Neural cell (in vitro differentiated cells): Measurements from ENCODE around the gene LILRB5. TPM values are rescaled to one million over a fixed set of nuclear protein-coding genes. Genes with fewer than 3 reads are reported as not detected.

ENCODE experiments used
- H2AFZ ChIP-seq: fragments of 200-600, 300-800 bp; sonication (generic), shearing (Covaris generic); 2 replicates; pipeline ENCODE4 v1.6.0; 2014; ENCODE audit warnings: low read depth, mild to moderate bottlenecking, antibody characterized with exemption, low read length, moderate library complexity
- H3F3A ChIP-seq: fragments of 200-600 bp; shearing (Covaris generic); 2 replicates; pipeline ENCODE4 v1.6.1; 2016; ENCODE audit warnings: mild to moderate bottlenecking, moderate library complexity, mixed read lengths, antibody characterized with exemption, low read length; ENCODE audit not compliant: insufficient read depth, poor library complexity, severe bottlenecking
- H3K27ac ChIP-seq: fragments of 200-600, 300-800 bp; sonication (generic), shearing (Covaris generic); 2 replicates; pipeline ENCODE4 v1.5.1; 2014; ENCODE audit warnings: mild to moderate bottlenecking, low read length, moderate library complexity
- H3K27me3 ChIP-seq: fragments of 300-800, 200-600 bp; sonication (generic), shearing (Covaris generic); 2 replicates; pipeline ENCODE4 v1.6.0; 2014; ENCODE audit warnings: mild to moderate bottlenecking, low read depth, low read length, moderate library complexity; ENCODE audit not compliant: insufficient read depth
- H3K36me3 ChIP-seq: fragments of 300-800, 200-600 bp; sonication (generic), shearing (Covaris generic); 2 replicates; pipeline ENCODE4 v1.5.1; 2014; ENCODE audit warnings: mild to moderate bottlenecking, antibody characterized with exemption, low read length, moderate library complexity; ENCODE audit not compliant: insufficient read depth
- H3K4me2 ChIP-seq: fragments of 300-800, 200-600 bp; sonication (generic), shearing (Covaris generic); 2 replicates; pipeline ENCODE4 v1.6.0; 2014; ENCODE audit warnings: mild to moderate bottlenecking, low read length
- H3K4me3 ChIP-seq: fragments of 300-800, 200-600 bp; sonication (generic), shearing (Covaris generic); 2 replicates; pipeline ENCODE4 v1.5.1; 2014; ENCODE audit warnings: mild to moderate bottlenecking, low read length, moderate library complexity
- H3K79me2 ChIP-seq: fragments of 200-600 bp; shearing (Covaris generic); replicated peaks from 2 replicates; pipeline ENCODE4 v1.6.0; 2014; ENCODE audit warnings: mild to moderate bottlenecking, low read length, moderate library complexity; ENCODE audit not compliant: insufficient read depth
- H3K9ac ChIP-seq: fragments of 300-800, 200-600 bp; sonication (generic), shearing (Covaris generic); 2 replicates; pipeline ENCODE4 v1.6.1; 2016; ENCODE audit warnings: mild to moderate bottlenecking, low read length, mixed read lengths
- H3K9me2 ChIP-seq: fragments of 200-600 bp; shearing (Covaris generic); 2 replicates; pipeline ENCODE4 v1.6.1; 2016; ENCODE audit warnings: mild to moderate bottlenecking, low read length, mixed read lengths; ENCODE audit not compliant: insufficient read depth
- H3K9me3 ChIP-seq: fragments of 200-600, 300-800 bp; sonication (generic), shearing (Covaris generic); 2 replicates; pipeline ENCODE4 v1.6.1; 2016; ENCODE audit warnings: mild to moderate bottlenecking, mixed run types, low read length, moderate library complexity, mixed read lengths
- H4K20me1 ChIP-seq: fragments of 200-600 bp; shearing (Covaris generic); 2 replicates; pipeline ENCODE4 v1.6.1; 2016; ENCODE audit warnings: mild to moderate bottlenecking, mixed run types; ENCODE audit not compliant: insufficient read depth
- CTCF ChIP-seq: fragments of 450-650 bp; IDR thresholded peaks from 2 replicates; pipeline ENCODE4 v1.5.1; 2014; ENCODE audit warnings: antibody characterized with exemption, mild to moderate bottlenecking, moderate library complexity; ENCODE audit not compliant: poor library complexity, severe bottlenecking
- EP300 ChIP-seq: fragments of 450-650 bp; conservative IDR thresholded peaks from 2 replicates; pipeline ENCODE4 v1.6.1; 2014; ENCODE audit warnings: antibody characterized with exemption, mild to moderate bottlenecking, moderate library complexity; ENCODE audit not compliant: poor library complexity, severe bottlenecking
- EZH2 ChIP-seq: fragments of 200-600, 300-800 bp; shearing (Covaris generic), sonication (generic); IDR thresholded peaks from 2 replicates; pipeline ENCODE4 v1.6.1; 2014; ENCODE audit warnings: antibody characterized with exemption, low read length, borderline replicate concordance, mild to moderate bottlenecking; ENCODE audit not compliant: insufficient read depth, poor library complexity, severe bottlenecking
- MXI1 ChIP-seq: fragments of 450-650 bp; conservative IDR thresholded peaks from 2 replicates; pipeline ENCODE4 v1.6.1; 2014; ENCODE audit warnings: antibody characterized with exemption, mild to moderate bottlenecking; ENCODE audit not compliant: poor library complexity, severe bottlenecking
- POLR2AphosphoS5 ChIP-seq: IDR thresholded peaks from 2 replicates; pipeline ENCODE4 v1.6.1; 2012
- RAD21 ChIP-seq: fragments of 450-650 bp; conservative IDR thresholded peaks from 2 replicates; pipeline ENCODE4 v1.6.1; 2014; ENCODE audit warnings: antibody characterized with exemption, mild to moderate bottlenecking, moderate library complexity
- REST ChIP-seq: IDR thresholded peaks from 2 replicates; pipeline ENCODE4 v1.6.1; 2012; ENCODE audit warnings: borderline replicate concordance
- SMC3 ChIP-seq: fragments of 450-650 bp; conservative IDR thresholded peaks from 2 replicates; pipeline ENCODE4 v1.6.1; 2014; ENCODE audit warnings: antibody characterized with exemption, mild to moderate bottlenecking, moderate library complexity; ENCODE audit not compliant: poor library complexity
- TAF1 ChIP-seq: IDR thresholded peaks from 2 replicates; pipeline ENCODE4 v1.6.1; 2012; ENCODE audit warnings: low read depth
- polyA minus RNA-seq: library from RNA; depleted of rRNA, polyadenylated mRNA; stranded (reverse); fragments of >200 nt; gene quantifications from 2 replicates; pipeline ENCODE4 v1.2.3, GENCODE V29; 2014
- polyA plus RNA-seq: library from polyadenylated mRNA; depleted of rRNA; stranded (reverse); fragments of >200 nt; gene quantifications from 2 replicates; pipeline ENCODE4 v1.2.3, GENCODE V29; 2014

The LILRB5 gene
- polyA plus RNA-seq (not detected in 2 replicates), polyA minus RNA-seq (not detected in 2 replicates)

GRCh38 chr19:54257116-54257480, at the start of gene LILRB5:
TSS of gene LILRB5 (minus strand) at chr19:54257273. CDS start at chr19:54257193, 80 bp downstream.
- Histone ChIP-seq H3K27me3 (no peaks in the 10 kb centered on the region), H3K4me2 (no peak within 1 kb of the TSS), H3K9me2 (no peaks in the 10 kb centered on the region), H3K9me3 (no peaks in the 10 kb centered on the region), H3K9ac (no peak within 1 kb of the TSS), H3F3A (no peaks in the 10 kb centered on the region), H3K79me2 (no peaks in the 10 kb centered on the region), H3K4me3 (no peak within 1 kb of the TSS), H2AFZ (no peak within 1 kb of the TSS), H4K20me1 (no peaks in the 10 kb centered on the region), H3K36me3 (no peaks in the 10 kb centered on the region), H3K27ac (no peak within 1 kb of the TSS)
- TF ChIP-seq POLR2AphosphoS5 (no peak), TAF1 (no peak), MXI1 (no peak), SMC3 (no peak), RAD21 (no peak), CTCF (no peak), REST (no peak), EP300 (no peak), EZH2 (no peak)

GRCh38 chr19:54305141-54305540, 48.1 kb upstream of the LILRB5 start:
- no peaks in the 10 kb centered on the region for H3F3A ChIP-seq
- H2AFZ ChIP-seq = no peak overlapping the region
- no peaks in the 10 kb centered on the region for H3K27me3 ChIP-seq
- no peak overlapping the region for H3K4me2 ChIP-seq
- H3K9me3 ChIP-seq = no peaks in the 10 kb centered on the region
- H3K9ac ChIP-seq = no peak overlapping the region
- H4K20me1 ChIP-seq = no peaks in the 10 kb centered on the region
- H3K27ac ChIP-seq = no peak overlapping the region
- H3K36me3 ChIP-seq = no peaks in the 10 kb centered on the region
- H3K79me2 ChIP-seq = no peaks in the 10 kb centered on the region
- H3K4me3 ChIP-seq = no peak overlapping the region
- no peaks in the 10 kb centered on the region for H3K9me2 ChIP-seq
- TF ChIP-seq RAD21 (no peak), EZH2 (no peak), CTCF (no peak), MXI1 (no peak), REST (no peak), POLR2AphosphoS5 (no peak), EP300 (no peak), SMC3 (no peak), TAF1 (no peak)
